HTERT RPE-1 (cell line): ENCODE data around the gene C6orf52.

Experiments
- in situ Hi-C: fragments of 300-500 bp; cut with MboI; formaldehyde crosslinking; loops from 4 replicates; pipeline ENCODE4 v1.14.3; 2020; ENCODE audit warnings: low sequenced_read_pairs

The C6orf52 gene

DNA sequence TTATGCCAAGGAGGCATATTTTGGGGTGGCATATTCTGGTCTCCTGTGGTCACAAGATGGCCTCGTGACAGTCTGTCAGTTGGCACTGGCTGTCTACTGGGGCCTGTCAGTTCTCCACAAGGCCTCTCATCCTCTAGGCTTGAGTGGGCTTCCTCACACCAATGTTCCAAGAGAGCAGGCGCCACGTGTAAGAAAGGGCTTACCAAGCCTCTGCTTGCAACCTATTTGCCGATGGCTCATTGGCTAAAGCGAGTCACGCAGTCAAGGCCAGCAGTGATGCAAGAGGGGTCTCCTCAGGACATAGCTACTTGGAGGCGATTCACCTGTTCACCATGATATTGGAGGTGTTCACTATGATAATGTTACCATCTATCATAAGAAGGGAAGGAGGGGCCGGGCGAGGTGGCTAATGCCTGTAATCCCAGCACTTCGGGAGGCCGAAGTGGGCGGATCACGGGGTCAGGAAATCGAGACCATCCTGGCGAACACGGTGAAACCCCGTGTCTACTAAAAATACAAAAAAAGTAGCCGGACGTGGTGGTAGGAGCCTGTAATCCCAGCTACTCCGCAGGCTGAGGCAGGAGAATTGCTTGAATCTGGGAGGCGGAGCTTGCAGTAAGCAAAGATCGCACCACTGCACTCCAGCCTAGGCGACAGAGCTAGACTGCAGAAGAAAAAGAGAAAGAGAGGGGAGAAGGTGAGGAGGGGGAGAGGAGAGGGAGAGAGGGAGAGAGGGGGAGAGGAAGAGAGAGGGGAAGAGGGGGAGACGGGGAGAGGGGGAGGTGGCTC, 35.3 kb downstream of the C6orf52 start:
- in situ Hi-C loops = no loop called here

GRCh38 chr6:10655508-10656055, 38.8 kb downstream of the C6orf52 start:
- in situ Hi-C loops = no loop called here

GRCh38 chr6:10644225-10644624, 50.2 kb downstream of the C6orf52 start:
- in situ Hi-C loops = no loop called here

- in situ Hi-C loops = no loop called here
Measured at GRCh38 chr6:10643201-10643651, 51.2 kb downstream of the C6orf52 start.

- in situ Hi-C loops = no loop called here
Measured at GRCh38 chr6:10641528-10641927, 52.9 kb downstream of the C6orf52 start.

- in situ Hi-C loops = no loop called here
Measured at GRCh38 chr6:10640412-10640811, 54.0 kb downstream of the C6orf52 start.

GRCh38 chr6:10633216-10633615, 61.2 kb downstream of the C6orf52 start:
- in situ Hi-C loops = no loop called here

DNA sequence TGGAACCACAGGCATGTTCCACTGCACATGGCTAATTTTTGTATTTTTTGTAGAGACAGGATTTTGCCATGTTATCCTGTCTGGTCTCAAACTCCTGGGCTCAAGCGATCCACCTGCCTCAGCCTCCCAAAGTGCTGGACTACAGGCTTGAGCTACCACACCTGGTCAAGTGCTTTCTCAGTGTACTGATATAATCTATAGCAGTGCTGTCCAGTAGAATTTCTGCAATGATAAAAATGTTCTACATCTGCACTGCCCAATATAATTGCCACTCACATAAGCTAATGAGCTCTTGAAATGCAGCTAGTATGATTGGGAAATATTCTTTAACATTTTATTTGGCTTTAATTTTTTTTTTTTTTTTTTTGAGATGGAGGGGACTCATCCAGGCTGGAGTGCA, 64.2 kb downstream of the C6orf52 start:
- in situ Hi-C loops = no loop called here

DNA sequence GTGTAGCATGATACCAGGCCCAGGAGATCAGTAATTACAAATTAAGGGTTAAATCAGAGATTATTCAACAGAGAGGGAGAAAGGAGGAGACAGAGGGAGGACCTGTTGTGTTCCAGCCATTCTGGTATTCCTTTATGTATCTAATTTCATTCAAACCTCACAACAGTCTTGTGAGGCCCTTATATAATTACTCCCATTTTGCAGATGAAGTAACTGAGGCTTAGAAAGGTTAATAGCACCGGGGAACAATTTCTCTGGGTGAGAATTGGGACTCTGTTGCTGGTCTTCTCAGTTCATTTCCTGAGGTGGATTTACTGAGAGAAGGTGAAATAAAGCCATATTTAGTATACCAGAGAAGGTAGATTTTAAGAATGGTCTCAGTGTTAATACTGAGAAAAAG, 66.6 kb downstream of the C6orf52 start:
- in situ Hi-C loops = no loop called here

DNA sequence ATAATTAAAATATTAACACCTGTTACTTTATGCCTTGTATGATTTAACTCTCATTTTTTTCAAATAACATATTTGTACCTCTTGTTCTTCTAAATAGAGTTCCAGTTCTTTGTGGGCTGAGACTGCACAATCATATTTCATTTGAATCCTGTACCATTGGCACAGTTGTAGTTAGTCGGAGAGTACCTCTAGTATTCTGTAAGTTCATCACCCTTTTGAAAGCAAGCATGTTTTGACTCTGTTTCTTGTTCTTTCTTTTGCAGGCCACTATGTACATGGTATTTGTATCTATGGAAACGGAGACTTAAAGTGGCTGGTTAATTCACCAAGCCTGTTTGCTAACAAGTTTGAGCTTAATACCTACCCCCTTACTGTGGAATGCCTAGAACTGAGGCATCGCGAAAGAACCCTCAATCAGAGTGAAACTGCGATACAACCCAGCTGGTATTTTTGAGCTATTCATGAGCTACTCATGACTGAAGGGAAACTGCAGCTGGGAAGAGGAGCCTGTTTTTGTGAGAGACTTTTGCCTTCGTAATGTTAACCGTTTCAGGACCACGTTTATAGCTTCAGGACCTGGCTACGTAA, 68.2 kb downstream of the C6orf52 start:
- in situ Hi-C loops = no loop called here

DNA sequence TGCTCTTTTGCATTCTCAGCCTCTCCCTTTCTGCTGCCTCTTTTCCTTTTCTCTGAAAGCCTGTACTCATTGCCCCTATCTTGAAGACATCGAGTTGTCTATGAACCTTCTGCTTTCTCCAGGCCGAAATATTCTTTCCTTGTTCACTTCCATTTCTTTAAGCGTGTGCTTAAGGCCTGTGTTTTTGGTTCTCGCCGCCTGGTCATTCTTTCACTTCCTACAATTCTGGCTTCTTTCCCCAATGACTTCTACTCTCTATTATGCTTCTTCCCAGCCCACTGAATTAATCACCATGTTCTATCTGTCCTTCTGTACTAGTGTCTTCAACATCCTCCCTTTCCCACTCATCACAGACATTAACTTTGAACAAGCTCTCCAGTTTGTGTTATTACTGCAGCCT, 69.6 kb downstream of the C6orf52 start:
- in situ Hi-C loops = no loop called here

DNA sequence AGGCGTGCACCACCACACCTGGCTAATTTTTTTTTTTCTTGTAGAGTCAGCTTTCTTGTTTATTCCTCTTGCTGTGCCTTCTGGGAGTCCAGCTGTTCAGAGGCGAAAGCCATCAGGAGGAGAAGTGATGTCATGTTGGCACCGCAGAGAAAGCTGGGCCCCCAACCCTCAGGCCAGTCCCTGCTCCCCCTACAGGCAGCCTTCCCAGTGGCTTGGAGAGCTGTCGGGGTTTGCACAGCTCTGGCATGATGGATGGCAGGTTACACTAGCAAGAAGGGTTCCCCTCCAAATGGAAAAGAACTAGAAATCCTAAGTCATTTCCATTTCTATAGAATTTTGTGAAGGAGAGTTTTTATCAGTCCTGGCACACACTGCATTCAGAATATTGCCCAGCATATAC, 72.6 kb downstream of the C6orf52 start:
- in situ Hi-C loops = no loop called here
